Glutamatergic neuron (in vitro differentiated cells): Measurements from ENCODE around the gene SYT17. TPM values are rescaled to one million over a fixed set of nuclear protein-coding genes. Genes with fewer than 3 reads are reported as not detected.

Experiments used
- DNase-seq: peaks from one replicate; pipeline ENCODE4 v3.0.0; 2022
- H3K27ac Mint-ChIP-seq: one replicate; pipeline ENCODE4 v1.8.0; 2020; ENCODE audit warnings: mild to moderate bottlenecking, mixed read lengths, inconsistent platforms; ENCODE audit not compliant: unreplicated experiment
- H3K27me3 Mint-ChIP-seq: one replicate; pipeline ENCODE4 v1.8.0; 2020; ENCODE audit warnings: mild to moderate bottlenecking, moderate library complexity, mixed read lengths, inconsistent platforms; ENCODE audit not compliant: unreplicated experiment
- H3K36me3 Mint-ChIP-seq: one replicate; pipeline ENCODE4 v1.8.0; 2020; ENCODE audit warnings: mild to moderate bottlenecking, mixed read lengths, inconsistent platforms; ENCODE audit not compliant: unreplicated experiment
- H3K4me1 Mint-ChIP-seq: one replicate; pipeline ENCODE4 v1.8.0; 2020; ENCODE audit warnings: mild to moderate bottlenecking, low read depth, mixed read lengths, inconsistent platforms; ENCODE audit not compliant: unreplicated experiment
- H3K4me3 Mint-ChIP-seq: one replicate; pipeline ENCODE4 v1.8.0; 2020; ENCODE audit warnings: mild to moderate bottlenecking, mixed read lengths, inconsistent platforms; ENCODE audit not compliant: unreplicated experiment
- H3K9me3 Mint-ChIP-seq: one replicate; pipeline ENCODE4 v1.8.0; 2020; ENCODE audit warnings: mild to moderate bottlenecking, moderate library complexity, mixed read lengths, inconsistent platforms; ENCODE audit not compliant: unreplicated experiment
- CTCF ChIP-seq: fragments of 200-600 bp; sonication (generic); IDR thresholded peaks from one replicate; pipeline ENCODE4 v1.5.0; 2021; ENCODE audit not compliant: partially characterized antibody, unreplicated experiment
- total RNA-seq: library from RNA; stranded (reverse); fragmentation: NEBNext Ultra II Directional; extraction: Animal tissue kit (Norgen Biotek cat#: 25700); gene quantifications from one replicate; pipeline ENCODE4 v1.2.1, GENCODE V29; 2021; ENCODE audit not compliant: unreplicated experiment

SYT17 gene
- total RNA-seq, 1 donor from 2014 or later = 10.0 TPM

- Mint-ChIP-seq H3K9me3 (no peaks in the 10 kb centered on the region), H3K27me3 (peaks cover 7% of the 10 kb centered on the region), H3K27ac (peak overlapping the region; percentile 76), H3K4me3 (no peak overlapping the region), H3K36me3 (no peaks in the 10 kb centered on the region), H3K4me1 (peaks cover 21% of the 10 kb centered on the region)
- no peak for DNase-seq
- no peak for TF ChIP-seq CTCF
Observed at GRCh38 chr16:19172098-19172780, 4.2 kb downstream of the SYT17 start.

- TF ChIP-seq CTCF = no peak
- no peak overlapping the region for H3K4me3 Mint-ChIP-seq
- peaks cover 7% of the 10 kb centered on the region for H3K27me3 Mint-ChIP-seq
- no peaks in the 10 kb centered on the region for H3K36me3 Mint-ChIP-seq
- peaks cover 22% of the 10 kb centered on the region for H3K4me1 Mint-ChIP-seq
- H3K27ac Mint-ChIP-seq = peak overlapping the region; percentile 82
- H3K9me3 Mint-ChIP-seq = no peaks in the 10 kb centered on the region
- no peak for DNase-seq
Observed at GRCh38 chr16:19173059-19173458, 5.0 kb downstream of the SYT17 start.

- Mint-ChIP-seq H3K27ac (peak overlapping the region; percentile 82), H3K4me3 (peak overlapping the region; percentile 25), H3K27me3 (peaks cover 7% of the 10 kb centered on the region), H3K9me3 (no peaks in the 10 kb centered on the region), H3K36me3 (no peaks in the 10 kb centered on the region), H3K4me1 (peaks cover 22% of the 10 kb centered on the region)
- TF ChIP-seq CTCF = no peak
- no peak for DNase-seq
Observed at GRCh38 chr16:19173649-19174383, 5.8 kb downstream of the SYT17 start.

- no peak for DNase-seq
- H3K4me1 Mint-ChIP-seq = peaks cover 21% of the 10 kb centered on the region
- H3K9me3 Mint-ChIP-seq = no peaks in the 10 kb centered on the region
- no peaks in the 10 kb centered on the region for H3K36me3 Mint-ChIP-seq
- H3K27me3 Mint-ChIP-seq = peaks cover 4% of the 10 kb centered on the region
- no peak for TF ChIP-seq CTCF
- H3K4me3 Mint-ChIP-seq = no peak overlapping the region
- H3K27ac Mint-ChIP-seq = no peak overlapping the region
Observed at GRCh38 chr16:19174478-19174877, 6.4 kb downstream of the SYT17 start.
